ENCODE measurements around the gene ZDHHC22. TPM values are rescaled to one million over a fixed set of nuclear protein-coding genes. Genes with fewer than 3 reads are reported as not detected.
A peak's percentile ranks its signal among the peaks of the same experiment; 100 is the strongest.

The ZDHHC22 gene
- total RNA-seq, 4 donors from 2014 or later, result not detected

GRCh38 chr14:77123381-77124325 is 17.9 kb downstream of the ZDHHC22 start:
- DNase-seq (ENCODE audit: low spot score in 2 of 2), result peak in 1 of 2 donors; percentile 37
- TF ChIP-seq CTCF (IDR thresholded peaks at IDR 0.05), result no peak
- TF ChIP-seq EP300 (IDR thresholded peaks at IDR 0.05), result peak in 1 of 2 donors; percentile 11
- TF ChIP-seq POLR2A (IDR thresholded peaks at IDR 0.05), result no peak
- Histone ChIP-seq H3K4me1 (peaks cover 0 to 55% (median 39%) of the 10 kb centered on the region in 4 donors), H3K27ac (peak overlapping the region; percentile 37 to 75 (median 68)), H3K27me3 (peaks cover 0 to 12% of the 10 kb centered on the region in 2 donors), H3K36me3 (peaks cover 0 to 14% (median 0%) of the 10 kb centered on the region in 3 donors), H3K9me3 (no peaks in the 10 kb centered on the region), H3K4me3 (no peak overlapping the region)
- WGBS, 2 donors, result 75 to 79% methylated on average over 9 of the region's 9 CpGs

GRCh38 chr14:77122526-77123125 is 19.0 kb downstream of the ZDHHC22 start:
- Histone ChIP-seq H3K27ac (peak overlapping the region in 3 of 4 donors; percentile 37 to 75 (median 67)), H3K9me3 (no peaks in the 10 kb centered on the region), H3K4me3 (no peak overlapping the region), H3K27me3 (peaks cover 0 to 12% of the 10 kb centered on the region in 2 donors), H3K36me3 (peaks cover 0 to 24% (median 0%) of the 10 kb centered on the region in 3 donors), H3K4me1 (peaks cover 0 to 55% (median 39%) of the 10 kb centered on the region in 4 donors)
- no peak for DNase-seq (ENCODE audit: low spot score in 2 of 2)
- TF ChIP-seq CTCF (IDR thresholded peaks at IDR 0.05) (no peak), POLR2A (IDR thresholded peaks at IDR 0.05) (no peak), EP300 (IDR thresholded peaks at IDR 0.05) (no peak)
- WGBS, 2 donors, result 75 to 81% methylated on average over 5 to 6 of the region's 6 CpGs

GRCh38 chr14:77120771-77121743 is 20.5 kb downstream of the ZDHHC22 start:
- WGBS, 2 donors, result 39 to 46% methylated on average over 9 of the region's 9 CpGs
- TF ChIP-seq POLR2A (IDR thresholded peaks at IDR 0.05), result no peak
- TF ChIP-seq CTCF (IDR thresholded peaks at IDR 0.05), result no peak
- TF ChIP-seq EP300 (IDR thresholded peaks at IDR 0.05), result no peak
- Histone ChIP-seq H3K4me1 (peaks cover 0 to 55% (median 39%) of the 10 kb centered on the region in 4 donors), H3K36me3 (peaks cover 0 to 33% (median 0%) of the 10 kb centered on the region in 3 donors), H3K4me3 (no peak overlapping the region), H3K27me3 (peaks cover 0 to 10% of the 10 kb centered on the region in 2 donors), H3K9me3 (no peaks in the 10 kb centered on the region), H3K27ac (peak overlapping the region in 3 of 4 donors; percentile 51 to 75 (median 63))
- DNase-seq (ENCODE audit: low spot score in 2 of 2), result no peak

GRCh38 chr14:77119851-77120250 is 21.7 kb downstream of the ZDHHC22 start:
- H3K36me3 ChIP-seq, result peaks cover 0 to 44% (median 0%) of the 10 kb centered on the region in 3 donors
- H3K4me3 ChIP-seq, result no peak overlapping the region
- no peak for DNase-seq (ENCODE audit: low spot score in 2 of 2)
- no peaks in the 10 kb centered on the region for H3K9me3 ChIP-seq
- peak overlapping the region in 3 of 4 donors; percentile 15 to 75 (median 22) for H3K27ac ChIP-seq
- H3K4me1 ChIP-seq, result peaks cover 0 to 48% (median 33%) of the 10 kb centered on the region in 4 donors
- H3K27me3 ChIP-seq, result no peaks in the 10 kb centered on the region
- no peak for TF ChIP-seq POLR2A (IDR thresholded peaks at IDR 0.05)
- TF ChIP-seq CTCF (IDR thresholded peaks at IDR 0.05), result no peak
- TF ChIP-seq EP300 (IDR thresholded peaks at IDR 0.05), result no peak
- 92 to 94% methylated on average over 7 of the region's 7 CpGs for WGBS, 2 donors
